CD14-positive monocyte (primary cell): ENCODE results near the gene CPN2. TPM values are rescaled to one million over a fixed set of nuclear protein-coding genes. Genes with fewer than 3 reads are reported as not detected.

ENCODE experiments used
- DNase-seq, 3 donors: peaks; one replicate each; pipeline ENCODE4 v3.0.0-alpha.2; 2011 to 2022
- H2AFZ ChIP-seq: 2 replicates; pipeline ENCODE4 v1.6.0; 2012; ENCODE audit warnings: mild to moderate bottlenecking, low read depth, low read length, inconsistent platforms; ENCODE audit not compliant: insufficient read depth, poor library complexity, severe bottlenecking
- H3K27ac ChIP-seq, 2 donors: 1 replicate in 1 of 2; 2 replicates in 1 of 2; pipeline ENCODE4 v1.5.1; 2012 to 2013; ENCODE audit warnings: low read length in 2 of 2, control low read depth in 1 of 2, inconsistent platforms in 1 of 2, low read depth in 1 of 2, mild to moderate bottlenecking in 1 of 2
- H3K27me3 ChIP-seq, 2 donors: one replicate each; pipeline versions ENCODE4 v1.6.0 to v1.6.1; 2011 to 2013; ENCODE audit warnings: low read length in 2 of 2; ENCODE audit not compliant: control insufficient read depth in 2 of 2, insufficient read depth in 2 of 2
- H3K36me3 ChIP-seq, 2 donors: replicated peaks in 1 of 2; 1 replicate in 1 of 2; 2 replicates in 1 of 2; pipeline versions ENCODE4 v1.5.1 to v1.6.1; 2012 to 2013; ENCODE audit warnings: low read length in 2 of 2, control low read depth in 1 of 2, inconsistent platforms in 1 of 2, mild to moderate bottlenecking in 1 of 2; ENCODE audit not compliant: insufficient read depth in 2 of 2, control insufficient read depth in 1 of 2
- H3K4me1 ChIP-seq, 2 donors: 1 replicate in 1 of 2; 2 replicates in 1 of 2; pipeline versions ENCODE4 v1.5.1 to v1.6.1; 2012 to 2013; ENCODE audit warnings: low read length in 2 of 2, control low read depth in 1 of 2, inconsistent platforms in 1 of 2, mild to moderate bottlenecking in 1 of 2, moderate library complexity in 1 of 2; ENCODE audit not compliant: insufficient read depth in 2 of 2, control insufficient read depth in 1 of 2
- H3K4me2 ChIP-seq: replicated peaks from 2 replicates; pipeline ENCODE3; 2012; ENCODE audit warnings: low read length, moderate library complexity, mild to moderate bottlenecking; ENCODE audit not compliant: poor library complexity, severe bottlenecking; ENCODE audit errors: extremely low read depth
- H3K4me3 ChIP-seq, 3 experiments: fragments of 200-600 bp in 1 of 3; sonication (generic) in 1 of 3; replicated peaks in 1 of 3; 1 replicate in 2 of 3; 2 replicates in 1 of 3; pipeline ENCODE4 v1.5.1; 2011 to 2013; ENCODE audit warnings: low read length in 3 of 3, mild to moderate bottlenecking in 3 of 3, control low read depth in 2 of 3, low read depth in 2 of 3, inconsistent platforms in 1 of 3, moderate library complexity in 1 of 3
- H3K79me2 ChIP-seq: 2 replicates; pipeline ENCODE4 v1.6.0; 2012; ENCODE audit warnings: mild to moderate bottlenecking, control low read depth, inconsistent platforms, low read length, moderate library complexity; ENCODE audit not compliant: insufficient read depth
- H3K9ac ChIP-seq: 2 replicates; pipeline ENCODE4 v1.6.0; 2017; ENCODE audit warnings: low read length, mild to moderate bottlenecking; ENCODE audit not compliant: insufficient read depth, poor library complexity, severe bottlenecking
- H3K9me3 ChIP-seq, 2 donors: replicated peaks in 1 of 2; 1 replicate in 1 of 2; 2 replicates in 1 of 2; pipeline versions ENCODE4 v1.5.1 to v1.6.1; 2012 to 2013; ENCODE audit warnings: low read length in 2 of 2, control low read depth in 1 of 2; ENCODE audit not compliant: control insufficient read depth in 1 of 2, insufficient read depth in 1 of 2
- H4K20me1 ChIP-seq: 2 replicates; pipeline ENCODE4 v1.6.0; 2012; ENCODE audit warnings: mild to moderate bottlenecking, low read length, control low read depth, moderate library complexity; ENCODE audit not compliant: insufficient read depth
- H3K27ac Mint-ChIP-seq, 7 donors: one replicate each; pipeline ENCODE4 v1.8.0; 2020; ENCODE audit warnings: mild to moderate bottlenecking in 7 of 7, mixed read lengths in 7 of 7, moderate library complexity in 6 of 7, inconsistent platforms in 2 of 7
- H3K27me3 Mint-ChIP-seq, 3 donors: one replicate each; pipeline ENCODE4 v1.8.0; 2021 to 2022; ENCODE audit warnings: low read depth in 3 of 3, mild to moderate bottlenecking in 3 of 3, mixed read lengths in 3 of 3, moderate library complexity in 3 of 3, inconsistent platforms in 1 of 3
- H3K36me3 Mint-ChIP-seq, 2 donors: one replicate each; pipeline ENCODE4 v1.8.0; 2020; ENCODE audit warnings: mixed read lengths in 2 of 2, inconsistent platforms in 1 of 2, mild to moderate bottlenecking in 1 of 2
- H3K4me1 Mint-ChIP-seq: one replicate; pipeline ENCODE4 v1.8.0; 2020; ENCODE audit warnings: mild to moderate bottlenecking, mixed read lengths
- H3K4me3 Mint-ChIP-seq, 2 donors: one replicate each; pipeline ENCODE4 v1.8.0; 2020; ENCODE audit warnings: mild to moderate bottlenecking in 2 of 2, mixed read lengths in 2 of 2, moderate library complexity in 1 of 2
- H3K9me3 Mint-ChIP-seq, 7 donors: one replicate each; pipeline ENCODE4 v1.8.0; 2020 to 2022; ENCODE audit warnings: mixed read lengths in 7 of 7, mild to moderate bottlenecking in 6 of 7, moderate library complexity in 6 of 7, inconsistent platforms in 2 of 7
- CTCF ChIP-seq: fragments of 200-600 bp; IDR thresholded peaks from one replicate; pipeline ENCODE4 v1.8.0; 2022; ENCODE audit warnings: antibody characterized with exemption, mild to moderate bottlenecking
- WGBS: methylation state at CpG from one replicate; pipeline ENCODE4 v1.1.5; 2013; ENCODE audit warnings: missing lambda C conversion rate; ENCODE audit not compliant: insufficient coverage; 5-methylcytosine and 5-hydroxymethylcytosine counted together
- intact Hi-C, 2 donors: fragments of 100-400 bp; cut with micrococcal nuclease; formaldehyde crosslinking; loops; one replicate each; pipeline versions ENCODE4 v1.15.0 to v1.15.1; 2023
- polyA plus RNA-seq, 3 donors: library from polyadenylated mRNA; depleted of rRNA in 1 of 3; unstranded in 2 of 3; stranded (reverse) in 1 of 3; fragments of 300-500 nt in 2 of 3; fragments of >200 nt in 1 of 3; fragmentation: Illumina TruSeq in 2 of 3; gene quantifications; 1 replicate in 2 of 3; 2 replicates in 1 of 3; pipeline ENCODE4 v1.2.3, GENCODE V29; 2012 to 2021

CPN2 gene
- polyA plus RNA-seq, 3 donors: not detected

- Histone ChIP-seq H2AFZ (no peak overlapping the region), H3K36me3 (no peaks in the 10 kb centered on the region), H3K79me2 (no peaks in the 10 kb centered on the region), H3K4me3 (no peak overlapping the region), H3K4me2 (no peak overlapping the region), H3K27ac (no peak overlapping the region), H3K4me1 (peaks cover 5 to 8% of the 10 kb centered on the region in 2 donors), H4K20me1 (no peaks in the 10 kb centered on the region), H3K9ac (no peak overlapping the region), H3K27me3 (peaks cover 0 to 3% of the 10 kb centered on the region in 2 donors), H3K9me3 (no peaks in the 10 kb centered on the region)
- H3K27ac Mint-ChIP-seq: no peak overlapping the region
- peak overlapping the region in 1 of 2 donors; percentile 4 for H3K4me3 Mint-ChIP-seq
- WGBS: 95% methylated on average over 4 of the region's 13 CpGs
- no peaks in the 10 kb centered on the region for H3K36me3 Mint-ChIP-seq
- peaks cover 21 to 29% (median 25%) of the 10 kb centered on the region in 3 donors for H3K27me3 Mint-ChIP-seq
- intact Hi-C loops: no loop called here
- H3K4me1 Mint-ChIP-seq: peaks cover 4% of the 10 kb centered on the region
- peaks cover 0 to 4% (median 0%) of the 10 kb centered on the region in 7 donors for H3K9me3 Mint-ChIP-seq
- no peak for TF ChIP-seq CTCF
- no peak for DNase-seq
Measured at GRCh38 chr3:194337965-194338753, 13.0 kb downstream of the CPN2 start.

- H3K27ac ChIP-seq: no peak overlapping the region
- no peaks in the 10 kb centered on the region for H3K36me3 ChIP-seq
- no peak for DNase-seq
- H3K4me1 ChIP-seq: peaks cover 6 to 9% of the 10 kb centered on the region in 2 donors
- Mint-ChIP-seq H3K27me3 (peaks cover 30 to 41% (median 33%) of the 10 kb centered on the region in 3 donors), H3K36me3 (no peaks in the 10 kb centered on the region), H3K27ac (no peak overlapping the region), H3K9me3 (peaks cover 0 to 4% (median 0%) of the 10 kb centered on the region in 7 donors), H3K4me1 (peaks cover 5% of the 10 kb centered on the region), H3K4me3 (peak overlapping the region in 1 of 2 donors; percentile 9)
- H3K4me2 ChIP-seq: no peak overlapping the region
- no peak overlapping the region for H2AFZ ChIP-seq
- 97% methylated on average over 14 of the region's 17 CpGs for WGBS
- H3K4me3 ChIP-seq: no peak overlapping the region
- H3K9ac ChIP-seq: no peak overlapping the region
- no peaks in the 10 kb centered on the region for H3K79me2 ChIP-seq
- peaks cover 3 to 14% of the 10 kb centered on the region in 2 donors for H3K27me3 ChIP-seq
- no peaks in the 10 kb centered on the region for H3K9me3 ChIP-seq
- intact Hi-C loops: no loop called here
- TF ChIP-seq CTCF: no peak
- H4K20me1 ChIP-seq: no peaks in the 10 kb centered on the region
Measured at GRCh38 chr3:194336601-194337355, 14.3 kb downstream of the CPN2 start.
